Measurements from ENCODE around the gene ANKRD31.

- no peak for TF ChIP-seq CTCF (IDR thresholded peaks at IDR 0.05)
- TF ChIP-seq POLR2A (IDR thresholded peaks at IDR 0.05) = no peak
Observed at GRCh38 chr5:75203604-75204003, 33.1 kb downstream of the ANKRD31 start.
